IMR-90 (cell line): ENCODE measurements around the gene RNGTT. TPM values are rescaled to one million over a fixed set of nuclear protein-coding genes. Genes with fewer than 3 reads are reported as not detected.

ENCODE experiments used
- ATAC-seq: fragments of 200-7000 bp; cut with Tn5 transposase; 2 replicates; pipeline ENCODE4 v1.9.1; 2020; ENCODE audit warnings: low read depth, mild to moderate bottlenecking, moderate library complexity
- BruUV-seq: library from RNA; stranded (reverse); fragments of 400-500 nt; replicated peaks from 2 replicates; lab custom pipeline; 2021; lab: Mats Ljungman, UMichigan
- CTCF ChIA-PET: fragments of 300-600 bp; formaldehyde crosslinking; extraction: SDS; loops from one replicate; lab custom pipeline; 2021; ENCODE audit warnings: antibody characterized with exemption; lab: Yijun Ruan, JAX
- POLR2A ChIA-PET: fragments of 300-600 bp; sonication (Branson Sonifier 250); formaldehyde crosslinking; loops from one replicate; lab custom pipeline; 2022; ENCODE audit warnings: antibody characterized with exemption; ENCODE audit not compliant: unreplicated experiment; lab: Charles Lee
- DNase-seq: peaks from one replicate; pipeline ENCODE4 v3.0.0; 2013
- H2AFZ ChIP-seq: replicated peaks from 2 replicates; pipeline ENCODE3; 2013; ENCODE audit warnings: low read length, mild to moderate bottlenecking; ENCODE audit not compliant: poor library complexity
- H2AK5ac ChIP-seq: 2 replicates; pipeline ENCODE4 v1.6.1; 2013; ENCODE audit warnings: low read depth, low read length, inconsistent platforms
- H2AK9ac ChIP-seq: replicated peaks from 2 replicates; pipeline ENCODE3; 2013; ENCODE audit warnings: mild to moderate bottlenecking, low read depth, low read length, moderate library complexity; ENCODE audit not compliant: poor library complexity
- H2BK120ac ChIP-seq: 2 replicates; pipeline ENCODE4 v1.6.1; 2013; ENCODE audit warnings: low read depth, low read length, inconsistent platforms
- H2BK15ac ChIP-seq: 3 replicates; pipeline ENCODE4 v1.6.1; 2013; ENCODE audit warnings: low read depth, low read length, inconsistent platforms
- H2BK20ac ChIP-seq: 2 replicates; pipeline ENCODE4 v1.6.1; 2013; ENCODE audit warnings: low read depth, mild to moderate bottlenecking, inconsistent platforms, low read length, moderate library complexity
- H2BK5ac ChIP-seq: 2 replicates; pipeline ENCODE4 v1.6.1; 2013; ENCODE audit warnings: mild to moderate bottlenecking, low read depth, low read length, inconsistent platforms; ENCODE audit not compliant: poor library complexity, severe bottlenecking
- H3K14ac ChIP-seq: replicated peaks from 2 replicates; pipeline ENCODE4 v1.6.1; 2013; ENCODE audit warnings: low read depth, low read length, inconsistent platforms
- H3K18ac ChIP-seq: 2 replicates; pipeline ENCODE4 v1.6.1; 2013; ENCODE audit warnings: low read depth, low read length, control low read depth
- H3K23ac ChIP-seq: 2 replicates; pipeline ENCODE4 v1.6.1; 2013; ENCODE audit warnings: low read depth, low read length, inconsistent platforms
- H3K27ac ChIP-seq: 2 replicates; pipeline ENCODE4 v1.5.1; 2013; ENCODE audit warnings: mild to moderate bottlenecking, control low read depth, low read length; ENCODE audit not compliant: insufficient read depth
- H3K27me3 ChIP-seq: 2 replicates; pipeline ENCODE4 v1.6.1; 2013; ENCODE audit warnings: low read length; ENCODE audit not compliant: control insufficient read depth, insufficient read depth
- H3K36me3 ChIP-seq: 2 replicates; pipeline ENCODE4 v1.6.1; 2013; ENCODE audit warnings: low read length, mixed read lengths; ENCODE audit not compliant: control insufficient read depth, insufficient read depth
- H3K4ac ChIP-seq: 2 replicates; pipeline ENCODE4 v1.6.1; 2013; ENCODE audit warnings: low read depth, low read length, inconsistent platforms
- H3K4me1 ChIP-seq: 2 replicates; pipeline ENCODE4 v1.6.1; 2013; ENCODE audit warnings: low read length, mixed read lengths; ENCODE audit not compliant: control insufficient read depth, insufficient read depth
- H3K4me2 ChIP-seq: 2 replicates; pipeline ENCODE4 v1.6.1; 2013; ENCODE audit warnings: low read depth, mild to moderate bottlenecking, control low read depth, low read length, moderate library complexity
- H3K4me3 ChIP-seq: 2 replicates; pipeline ENCODE4 v1.5.1; 2013; ENCODE audit warnings: low read depth, mild to moderate bottlenecking, control low read depth, low read length, moderate library complexity; ENCODE audit not compliant: insufficient read depth
- H3K56ac ChIP-seq: 2 replicates; pipeline ENCODE4 v1.6.1; 2013; ENCODE audit warnings: low read length, inconsistent platforms; ENCODE audit not compliant: insufficient read depth; ENCODE audit errors: extremely low read depth
- H3K79me1 ChIP-seq, 2 experiments: 2 replicates each; pipeline ENCODE4 v1.6.1; 2013; ENCODE audit warnings: low read length in 2 of 2, inconsistent platforms in 1 of 2, low read depth in 1 of 2
- H3K9ac ChIP-seq: 2 replicates; pipeline ENCODE4 v1.6.1; 2013; ENCODE audit warnings: low read depth, low read length, control low read depth
- H3K9me1 ChIP-seq: 2 replicates; pipeline ENCODE4 v1.6.1; 2013; ENCODE audit warnings: low read length, inconsistent platforms; ENCODE audit not compliant: insufficient read depth
- H3K9me3 ChIP-seq: 2 replicates; pipeline ENCODE4 v1.6.1; 2013; ENCODE audit warnings: low read length; ENCODE audit not compliant: control insufficient read depth, insufficient read depth
- H4K20me1 ChIP-seq: 2 replicates; pipeline ENCODE4 v1.6.1; 2013; ENCODE audit warnings: low read length, inconsistent platforms; ENCODE audit not compliant: insufficient read depth
- H4K5ac ChIP-seq: 2 replicates; pipeline ENCODE4 v1.6.1; 2013; ENCODE audit warnings: mild to moderate bottlenecking, low read depth, low read length, control low read depth
- H4K8ac ChIP-seq, 2 experiments: 2 replicates each; pipeline ENCODE4 v1.6.1; 2013; ENCODE audit warnings: low read depth in 2 of 2, low read length in 2 of 2, control low read depth in 1 of 2, inconsistent platforms in 1 of 2
- H4K91ac ChIP-seq: 2 replicates; pipeline ENCODE4 v1.6.1; 2013; ENCODE audit warnings: low read depth, low read length, inconsistent platforms; ENCODE audit not compliant: insufficient read depth
- CHD1 ChIP-seq: IDR thresholded peaks from 2 replicates; pipeline ENCODE4 v1.6.1; 2012; ENCODE audit warnings: low read depth, low read length, improper control_type of control experiment
- FOS ChIP-seq: fragments of 150-350 bp; IDR thresholded peaks from 2 replicates; pipeline ENCODE4 v1.6.1; 2016; ENCODE audit warnings: low read depth, low read length
- MAFK ChIP-seq: IDR thresholded peaks from 2 replicates; pipeline ENCODE4 v1.6.1; 2012; ENCODE audit warnings: low read depth, low read length, improper control_type of control experiment
- MAZ ChIP-seq: IDR thresholded peaks from 2 replicates; pipeline ENCODE4 v1.6.1; 2012; ENCODE audit warnings: low read depth, mild to moderate bottlenecking, low read length, improper control_type of control experiment, moderate library complexity, borderline replicate concordance
- RAD21 ChIP-seq: IDR thresholded peaks from 2 replicates; pipeline ENCODE4 v1.6.1; 2012; ENCODE audit warnings: low read length, improper control_type of control experiment
- RFX5 ChIP-seq: IDR thresholded peaks from 2 replicates; pipeline ENCODE4 v1.8.0; 2012; ENCODE audit warnings: low read depth, mild to moderate bottlenecking, low read length, moderate library complexity
- SMC3 ChIP-seq: fragments of 150-350 bp; IDR thresholded peaks from 2 replicates; pipeline ENCODE4 v1.6.1; 2016; ENCODE audit warnings: low read depth, mild to moderate bottlenecking, antibody characterized with exemption, low read length, moderate library complexity
- dilution Hi-C: fragments of 300-500 bp; cut with HindIII; formaldehyde crosslinking; loops from one replicate; pipeline ENCODE4 v1.14.3; 2018; ENCODE audit warnings: low sequenced_read_pairs; ENCODE audit not compliant: unreplicated experiment
- in situ Hi-C: fragments of 300-500 bp; cut with MboI; formaldehyde crosslinking; loops from 3 replicates; pipeline ENCODE4 v1.14.3; 2019; ENCODE audit warnings: low sequenced_read_pairs, inconsistent platforms, mixed read lengths
- intact Hi-C: fragments of 100-400 bp; cut with micrococcal nuclease; formaldehyde crosslinking; loops from 2 replicates; pipeline ENCODE4 v1.10.0; 2022
- polyA plus RNA-seq, 3 experiments: library from polyadenylated mRNA; depleted of rRNA; stranded (reverse); fragments of >200 nt; gene quantifications; 2 replicates each; pipeline ENCODE4 v1.2.3, GENCODE V29; 2012; ENCODE audit warnings: low replicate concordance in 1 of 3
- total RNA-seq: library from RNA; depleted of rRNA; stranded (reverse); fragments of >200 nt; gene quantifications from 2 replicates; pipeline ENCODE4 v1.2.3, GENCODE V29; 2012
- TF ChIP-seq, protein P1 (sequence below): fragments of 150-350 bp; IDR thresholded peaks from 2 replicates; pipeline ENCODE4 v1.6.1; 2017; ENCODE audit warnings: mild to moderate bottlenecking, antibody characterized with exemption, low read length, low read depth
- TF ChIP-seq, protein P2 (sequence below): fragments of 150-350 bp; IDR thresholded peaks from 2 replicates; pipeline ENCODE4 v1.6.1; 2016; ENCODE audit warnings: low read depth, mild to moderate bottlenecking, low read length, moderate library complexity, borderline replicate concordance
- TF ChIP-seq, protein P3 (sequence below): conservative IDR thresholded peaks from 2 replicates; pipeline ENCODE4 v1.5.1; 2012; ENCODE audit warnings: mild to moderate bottlenecking, low read depth, low read length, improper control_type of control experiment

RNGTT gene
- total and polyA plus RNA-seq, 2 of the 4 experiments (the other 2 are of a cell fraction), result 5.4 to 21.7 TPM

DNA sequence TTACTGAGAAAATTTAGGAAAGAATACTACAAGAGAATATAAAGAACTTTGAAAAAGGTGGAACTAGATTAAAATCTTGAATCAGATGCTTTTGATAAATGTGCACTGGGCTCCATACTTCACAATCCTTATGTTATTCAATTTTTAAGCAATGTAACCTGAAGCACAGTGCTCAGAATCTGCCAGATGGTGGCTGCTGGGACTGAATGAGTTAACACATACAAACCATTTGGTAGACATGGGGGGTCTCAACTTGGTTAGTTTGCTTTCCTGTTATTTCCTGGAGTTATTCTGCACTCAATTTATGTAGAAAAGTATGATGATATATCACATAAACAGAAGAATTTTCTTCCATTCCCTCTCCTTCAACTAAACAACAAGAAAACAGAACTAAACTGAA lies 326.5 kb downstream of the RNGTT start:
- Histone ChIP-seq H3K9me1 (no peaks in the 10 kb centered on the region), H3K4me3 (no peak overlapping the region), H3K23ac (no peak overlapping the region), H4K5ac (no peak overlapping the region), H3K36me3 (no peaks in the 10 kb centered on the region), H3K27ac (no peak overlapping the region), H4K20me1 (no peaks in the 10 kb centered on the region), H3K4ac (no peak overlapping the region), H2BK20ac (no peak overlapping the region), H2AK5ac (no peak overlapping the region), H3K18ac (no peak overlapping the region), H2AFZ (no peak overlapping the region), H3K9me3 (no peaks in the 10 kb centered on the region), H2AK9ac (no peak overlapping the region), H3K4me2 (no peak overlapping the region), H3K4me1 (no peaks in the 10 kb centered on the region; the same call in 1 of the 2 replicates), H3K9ac (no peak overlapping the region), H2BK15ac (no peak overlapping the region), H4K91ac (no peak overlapping the region), H3K14ac (no peak overlapping the region), H3K79me1 (no peaks in the 10 kb centered on the region), H2BK5ac (no peak overlapping the region), H3K27me3 (no peaks in the 10 kb centered on the region), H4K8ac (no peak overlapping the region), H3K56ac (no peak overlapping the region), H2BK120ac (no peak overlapping the region)
- in situ Hi-C loops (no loop called here), intact Hi-C loops (no loop called here), dilution Hi-C loops (no loop called here)
- no TSS peak for BruUV-seq
- ChIA-PET CTCF (no interaction called here), POLR2A (no interaction called here)
- no peak for DNase-seq
- ATAC-seq, result no peak
- TF ChIP-seq FOS, result no peak
- TF ChIP-seq, protein P1, sequence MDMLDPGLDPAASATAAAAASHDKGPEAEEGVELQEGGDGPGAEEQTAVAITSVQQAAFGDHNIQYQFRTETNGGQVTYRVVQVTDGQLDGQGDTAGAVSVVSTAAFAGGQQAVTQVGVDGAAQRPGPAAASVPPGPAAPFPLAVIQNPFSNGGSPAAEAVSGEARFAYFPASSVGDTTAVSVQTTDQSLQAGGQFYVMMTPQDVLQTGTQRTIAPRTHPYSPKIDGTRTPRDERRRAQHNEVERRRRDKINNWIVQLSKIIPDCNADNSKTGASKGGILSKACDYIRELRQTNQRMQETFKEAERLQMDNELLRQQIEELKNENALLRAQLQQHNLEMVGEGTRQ, result no peak
- no peak for TF ChIP-seq RAD21
- TF ChIP-seq, protein P2, sequence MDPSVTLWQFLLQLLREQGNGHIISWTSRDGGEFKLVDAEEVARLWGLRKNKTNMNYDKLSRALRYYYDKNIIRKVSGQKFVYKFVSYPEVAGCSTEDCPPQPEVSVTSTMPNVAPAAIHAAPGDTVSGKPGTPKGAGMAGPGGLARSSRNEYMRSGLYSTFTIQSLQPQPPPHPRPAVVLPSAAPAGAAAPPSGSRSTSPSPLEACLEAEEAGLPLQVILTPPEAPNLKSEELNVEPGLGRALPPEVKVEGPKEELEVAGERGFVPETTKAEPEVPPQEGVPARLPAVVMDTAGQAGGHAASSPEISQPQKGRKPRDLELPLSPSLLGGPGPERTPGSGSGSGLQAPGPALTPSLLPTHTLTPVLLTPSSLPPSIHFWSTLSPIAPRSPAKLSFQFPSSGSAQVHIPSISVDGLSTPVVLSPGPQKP, result no peak
- TF ChIP-seq MAFK, result no peak
- TF ChIP-seq SMC3, result no peak
- TF ChIP-seq MAZ, result no peak
- TF ChIP-seq CHD1, result no peak
- TF ChIP-seq, protein P3, sequence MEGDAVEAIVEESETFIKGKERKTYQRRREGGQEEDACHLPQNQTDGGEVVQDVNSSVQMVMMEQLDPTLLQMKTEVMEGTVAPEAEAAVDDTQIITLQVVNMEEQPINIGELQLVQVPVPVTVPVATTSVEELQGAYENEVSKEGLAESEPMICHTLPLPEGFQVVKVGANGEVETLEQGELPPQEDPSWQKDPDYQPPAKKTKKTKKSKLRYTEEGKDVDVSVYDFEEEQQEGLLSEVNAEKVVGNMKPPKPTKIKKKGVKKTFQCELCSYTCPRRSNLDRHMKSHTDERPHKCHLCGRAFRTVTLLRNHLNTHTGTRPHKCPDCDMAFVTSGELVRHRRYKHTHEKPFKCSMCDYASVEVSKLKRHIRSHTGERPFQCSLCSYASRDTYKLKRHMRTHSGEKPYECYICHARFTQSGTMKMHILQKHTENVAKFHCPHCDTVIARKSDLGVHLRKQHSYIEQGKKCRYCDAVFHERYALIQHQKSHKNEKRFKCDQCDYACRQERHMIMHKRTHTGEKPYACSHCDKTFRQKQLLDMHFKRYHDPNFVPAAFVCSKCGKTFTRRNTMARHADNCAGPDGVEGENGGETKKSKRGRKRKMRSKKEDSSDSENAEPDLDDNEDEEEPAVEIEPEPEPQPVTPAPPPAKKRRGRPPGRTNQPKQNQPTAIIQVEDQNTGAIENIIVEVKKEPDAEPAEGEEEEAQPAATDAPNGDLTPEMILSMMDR, result no peak
- TF ChIP-seq RFX5, result no peak
